Smooth muscle cell (in vitro differentiated cells): Measurements from ENCODE around the gene LRRC3B. TPM values are rescaled to one million over a fixed set of nuclear protein-coding genes. Genes with fewer than 3 reads are reported as not detected.

Source experiments
- DNase-seq: peaks from one replicate; lab custom pipeline; 2025; ENCODE audit not compliant: unreplicated experiment; lab: John Stamatoyannopoulos, UW
- H2AFZ ChIP-seq: fragments of 200-600 bp; sonication (generic); 2 replicates; pipeline ENCODE4 v1.6.0; 2016; ENCODE audit warnings: antibody characterized with exemption, low read depth, mild to moderate bottlenecking
- H3F3A ChIP-seq: fragments of 200-600 bp; sonication (generic); 2 replicates; pipeline ENCODE4 v1.6.0; 2017; ENCODE audit warnings: antibody characterized with exemption, low read depth
- H3K27ac ChIP-seq: fragments of 200-600 bp; sonication (generic); 2 replicates; pipeline ENCODE4 v1.5.1; 2016; ENCODE audit warnings: low read depth, mild to moderate bottlenecking
- H3K27me3 ChIP-seq: fragments of 200-600 bp; sonication (generic); 2 replicates; pipeline ENCODE4 v1.6.1; 2016; ENCODE audit warnings: low read depth, mild to moderate bottlenecking
- H3K36me3 ChIP-seq: fragments of 200-600 bp; sonication (generic); 2 replicates; pipeline ENCODE4 v1.5.1; 2016; ENCODE audit warnings: low read depth
- H3K4me1 ChIP-seq: fragments of 200-600 bp; sonication (generic); 2 replicates; pipeline ENCODE4 v1.5.1; 2016; ENCODE audit warnings: low read depth
- H3K4me2 ChIP-seq: fragments of 200-600 bp; sonication (generic); 2 replicates; pipeline ENCODE4 v1.6.0; 2016; ENCODE audit warnings: mild to moderate bottlenecking
- H3K4me3 ChIP-seq: fragments of 200-600 bp; sonication (generic); 2 replicates; pipeline ENCODE4 v1.5.1; 2016; ENCODE audit warnings: mild to moderate bottlenecking
- H3K79me2 ChIP-seq: fragments of 200-600 bp; sonication (generic); 2 replicates; pipeline ENCODE4 v1.6.0; 2016; ENCODE audit warnings: low read depth, mild to moderate bottlenecking
- H3K9ac ChIP-seq: fragments of 200-600 bp; sonication (generic); 2 replicates; pipeline ENCODE4 v1.6.0; 2016; ENCODE audit warnings: low read depth
- H3K9me3 ChIP-seq: fragments of 200-600 bp; sonication (generic); replicated peaks from 2 replicates; pipeline ENCODE4 v1.5.1; 2016; ENCODE audit warnings: low read depth
- H4K20me1 ChIP-seq: fragments of 200-600 bp; sonication (generic); 2 replicates; pipeline ENCODE4 v1.6.0; 2016; ENCODE audit warnings: low read depth
- WGBS: methylation state at CpG from one replicate; pipeline ENCODE4 v1.1.7; 2016; ENCODE audit warnings: low lambda C conversion rate; 5-methylcytosine and 5-hydroxymethylcytosine counted together
- polyA plus RNA-seq: library from polyadenylated mRNA; unstranded; fragments of >200 nt; fragmentation: Nextera tagmentation; extraction: Ambion mirVana; gene quantifications from 2 replicates; pipeline ENCODE4 v1.2.1, GENCODE V29; 2016
- total RNA-seq: library from RNA; depleted of rRNA; stranded (reverse); fragments of >200 nt; gene quantifications from 2 replicates; pipeline ENCODE4 v1.2.3, GENCODE V29; 2014
- TF ChIP-seq, protein P1 (sequence below): fragments of 200-600 bp; sonication (generic); IDR thresholded peaks from 2 replicates; pipeline ENCODE4 v1.5.1; 2017; ENCODE audit warnings: borderline replicate concordance, mild to moderate bottlenecking, antibody characterized with exemption; ENCODE audit not compliant: insufficient read depth, poor library complexity, severe bottlenecking

Gene LRRC3B
- total and polyA plus RNA-seq, 2 experiments from 2014 or later: not detected

DNA sequence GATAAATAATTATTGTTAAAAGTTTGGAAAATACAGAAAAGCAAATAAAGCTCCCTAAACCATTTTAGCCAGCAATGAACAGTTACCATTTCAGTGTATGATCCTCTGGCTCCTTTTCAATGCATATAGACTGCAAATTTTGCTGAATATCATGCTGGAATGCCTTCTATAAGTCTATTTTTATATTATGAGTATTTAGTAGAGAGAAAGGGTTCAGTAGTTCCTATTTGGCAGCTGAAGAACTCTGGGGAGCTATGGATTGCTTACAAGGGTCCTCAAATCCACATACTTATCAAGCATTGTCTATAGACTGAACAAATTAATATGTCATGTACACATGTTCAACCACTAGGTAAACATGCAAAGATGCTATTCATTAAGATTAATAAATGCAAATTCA, 46.1 kb downstream of the LRRC3B start:
- Histone ChIP-seq H3K79me2 (no peaks in the 10 kb centered on the region), H3K4me3 (no peak overlapping the region), H3K4me1 (no peaks in the 10 kb centered on the region), H3K4me2 (no peak overlapping the region), H3K9me3 (no peaks in the 10 kb centered on the region), H2AFZ (no peak overlapping the region), H3K27me3 (no peaks in the 10 kb centered on the region), H3K36me3 (no peaks in the 10 kb centered on the region), H3K27ac (no peak overlapping the region), H3K9ac (no peak overlapping the region), H3F3A (no peaks in the 10 kb centered on the region), H4K20me1 (no peaks in the 10 kb centered on the region)
- TF ChIP-seq, protein P1, sequence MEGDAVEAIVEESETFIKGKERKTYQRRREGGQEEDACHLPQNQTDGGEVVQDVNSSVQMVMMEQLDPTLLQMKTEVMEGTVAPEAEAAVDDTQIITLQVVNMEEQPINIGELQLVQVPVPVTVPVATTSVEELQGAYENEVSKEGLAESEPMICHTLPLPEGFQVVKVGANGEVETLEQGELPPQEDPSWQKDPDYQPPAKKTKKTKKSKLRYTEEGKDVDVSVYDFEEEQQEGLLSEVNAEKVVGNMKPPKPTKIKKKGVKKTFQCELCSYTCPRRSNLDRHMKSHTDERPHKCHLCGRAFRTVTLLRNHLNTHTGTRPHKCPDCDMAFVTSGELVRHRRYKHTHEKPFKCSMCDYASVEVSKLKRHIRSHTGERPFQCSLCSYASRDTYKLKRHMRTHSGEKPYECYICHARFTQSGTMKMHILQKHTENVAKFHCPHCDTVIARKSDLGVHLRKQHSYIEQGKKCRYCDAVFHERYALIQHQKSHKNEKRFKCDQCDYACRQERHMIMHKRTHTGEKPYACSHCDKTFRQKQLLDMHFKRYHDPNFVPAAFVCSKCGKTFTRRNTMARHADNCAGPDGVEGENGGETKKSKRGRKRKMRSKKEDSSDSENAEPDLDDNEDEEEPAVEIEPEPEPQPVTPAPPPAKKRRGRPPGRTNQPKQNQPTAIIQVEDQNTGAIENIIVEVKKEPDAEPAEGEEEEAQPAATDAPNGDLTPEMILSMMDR: no peak
- no peak for DNase-seq

DNA sequence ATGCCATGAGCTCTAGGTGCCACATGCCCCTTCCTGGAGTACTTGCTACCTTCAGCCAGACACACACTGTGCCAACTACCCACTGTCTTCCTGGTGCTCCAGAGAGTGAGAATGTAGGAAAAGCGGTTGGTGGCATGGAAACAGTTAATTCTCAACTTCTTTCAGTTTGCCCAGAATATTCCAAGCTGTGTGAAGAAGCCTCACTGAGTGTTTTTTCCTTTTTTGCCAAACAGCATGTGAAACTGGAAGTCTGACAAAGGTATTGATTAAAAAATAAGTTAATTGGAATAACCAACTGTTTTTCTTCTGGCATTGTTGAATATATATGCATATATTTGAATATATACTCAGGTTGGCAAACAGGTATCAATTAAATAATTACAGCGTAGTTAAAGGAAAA, 52.8 kb downstream of the LRRC3B start:
- Histone ChIP-seq H3K9ac (no peak overlapping the region), H3K4me2 (no peak overlapping the region)

DNA sequence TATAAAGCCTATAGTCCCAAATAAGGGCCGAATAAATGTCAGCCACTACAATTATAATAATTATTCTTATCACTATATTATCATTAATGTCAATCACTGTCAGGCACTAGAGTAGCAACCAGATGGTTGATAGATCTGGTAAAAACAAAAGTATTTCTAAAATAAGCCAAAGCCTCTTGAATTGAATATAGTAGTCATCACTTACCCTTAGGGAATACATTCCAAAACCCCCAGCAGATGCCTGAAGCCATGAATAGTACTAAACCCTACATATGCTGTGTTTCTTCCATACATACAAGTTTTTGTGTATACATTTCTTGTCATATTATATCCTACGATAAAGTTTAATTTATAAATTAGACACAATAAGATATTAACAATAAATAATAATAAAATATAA, 59.1 kb downstream of the LRRC3B start:
- TF ChIP-seq, protein P1: no peak
- Histone ChIP-seq H3K9me3 (no peaks in the 10 kb centered on the region), H3K4me1 (no peaks in the 10 kb centered on the region), H4K20me1 (no peaks in the 10 kb centered on the region), H3K27ac (no peak overlapping the region), H3K4me2 (no peak overlapping the region), H3K27me3 (no peaks in the 10 kb centered on the region), H3K79me2 (no peaks in the 10 kb centered on the region), H3F3A (no peaks in the 10 kb centered on the region), H3K36me3 (no peaks in the 10 kb centered on the region), H3K4me3 (no peak overlapping the region), H3K9ac (no peak overlapping the region), H2AFZ (no peak overlapping the region)
- 90% methylated on average over 2 of the region's 2 CpGs for WGBS
- DNase-seq: no peak

More for the DNA sequence above, 52.8 kb downstream of the LRRC3B start:
- no peak overlapping the region for H3K4me3 ChIP-seq
- H3K36me3 ChIP-seq: no peaks in the 10 kb centered on the region
- H3K79me2 ChIP-seq: no peaks in the 10 kb centered on the region
- H3K27ac ChIP-seq: no peak overlapping the region
- no peaks in the 10 kb centered on the region for H3K9me3 ChIP-seq
- no peaks in the 10 kb centered on the region for H4K20me1 ChIP-seq
- no peak overlapping the region for H2AFZ ChIP-seq
- no peaks in the 10 kb centered on the region for H3K27me3 ChIP-seq
- H3F3A ChIP-seq: no peaks in the 10 kb centered on the region
- DNase-seq: no peak
- no peaks in the 10 kb centered on the region for H3K4me1 ChIP-seq
- TF ChIP-seq, protein P1: no peak
- WGBS: 91% methylated on average over 2 of the region's 2 CpGs

DNA sequence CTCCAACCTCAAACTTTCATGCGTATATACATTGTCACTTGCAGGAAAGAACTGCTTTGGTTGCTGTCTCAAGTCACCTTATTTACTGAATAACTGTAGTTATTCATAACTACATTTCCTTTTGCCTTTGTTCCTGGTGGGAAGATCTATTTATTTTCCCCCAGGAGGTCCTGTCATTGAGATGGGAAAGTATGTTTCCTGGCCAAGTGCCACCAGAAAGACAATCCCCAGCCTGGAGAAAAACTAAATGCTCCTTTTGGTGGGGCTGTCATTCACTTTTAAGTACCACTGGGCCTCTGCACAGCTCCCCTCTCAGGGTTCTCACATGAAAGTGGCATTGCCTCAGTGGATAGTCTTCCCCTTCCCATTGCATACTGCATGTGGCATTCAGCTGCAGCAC, 59.8 kb downstream of the LRRC3B start:
- DNase-seq: no peak
- WGBS: 100% methylated on average over 1 of the region's 1 CpG
- TF ChIP-seq, protein P1: no peak
- no peaks in the 10 kb centered on the region for H3K27me3 ChIP-seq
- H3K4me3 ChIP-seq: no peak overlapping the region
- no peaks in the 10 kb centered on the region for H3F3A ChIP-seq
- no peaks in the 10 kb centered on the region for H3K9me3 ChIP-seq
- H3K4me1 ChIP-seq: no peaks in the 10 kb centered on the region
- no peaks in the 10 kb centered on the region for H4K20me1 ChIP-seq
- H3K4me2 ChIP-seq: no peak overlapping the region
- no peaks in the 10 kb centered on the region for H3K79me2 ChIP-seq
- no peak overlapping the region for H3K27ac ChIP-seq
- H2AFZ ChIP-seq: no peak overlapping the region
- no peak overlapping the region for H3K9ac ChIP-seq
- no peaks in the 10 kb centered on the region for H3K36me3 ChIP-seq
